ENCODE results near the gene KCND2.
"Not testable (repeated sequence)": the region's sequence is repeated elsewhere in the genome, so short reads cannot be mapped to it uniquely, and the experiment has no call there.

Gene KCND2

DNA sequence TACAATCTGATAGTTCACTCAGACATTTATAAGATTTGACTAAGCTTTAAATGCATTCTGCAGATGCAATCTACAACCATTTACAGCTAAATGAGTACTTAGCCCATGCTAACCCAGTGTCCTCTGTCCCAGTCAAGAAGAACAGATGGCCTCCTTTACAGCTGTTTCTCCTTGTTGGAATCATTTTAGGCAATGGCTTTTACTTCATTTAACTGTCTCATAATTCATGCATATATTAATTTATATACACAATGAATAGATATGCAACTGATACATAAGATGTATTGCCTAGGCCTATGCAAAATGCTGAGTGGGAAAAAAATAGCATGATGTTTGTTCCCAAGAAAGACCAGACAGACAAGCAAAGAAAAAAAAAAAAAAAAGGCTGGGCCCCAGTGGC lies 502.8 kb downstream of the KCND2 start:
- no peak for DNase-seq

GRCh38 chr7:120779078-120779477 lies 506.1 kb downstream of the KCND2 start:
- not testable (repeated sequence) for DNase-seq

- not testable (repeated sequence) for DNase-seq
Observed at GRCh38 chr7:120780451-120780850, 507.5 kb downstream of the KCND2 start.

DNA sequence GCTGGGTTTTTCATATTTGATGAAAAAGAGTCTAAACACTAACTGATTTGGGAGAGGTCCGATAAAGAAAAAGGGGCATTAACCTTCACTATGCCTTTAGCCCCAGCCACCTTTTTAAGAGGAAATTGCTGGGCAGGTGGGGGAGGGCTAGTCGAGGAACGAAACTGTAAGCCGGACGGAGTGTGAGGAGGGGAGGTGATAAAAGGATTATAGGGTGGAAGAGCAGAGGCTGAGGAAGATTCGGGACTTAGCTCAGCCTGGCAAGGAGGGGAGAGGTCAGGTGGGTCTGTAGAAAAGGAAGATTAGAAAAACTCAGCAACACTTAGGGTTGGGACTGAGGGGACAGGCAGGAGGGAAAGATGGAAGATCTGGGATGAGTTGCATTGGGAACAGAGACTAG lies 508.0 kb downstream of the KCND2 start:
- DNase-seq, result no peak

- not testable (repeated sequence) for DNase-seq
Observed at GRCh38 chr7:120781924-120782323, 508.9 kb downstream of the KCND2 start.

DNA sequence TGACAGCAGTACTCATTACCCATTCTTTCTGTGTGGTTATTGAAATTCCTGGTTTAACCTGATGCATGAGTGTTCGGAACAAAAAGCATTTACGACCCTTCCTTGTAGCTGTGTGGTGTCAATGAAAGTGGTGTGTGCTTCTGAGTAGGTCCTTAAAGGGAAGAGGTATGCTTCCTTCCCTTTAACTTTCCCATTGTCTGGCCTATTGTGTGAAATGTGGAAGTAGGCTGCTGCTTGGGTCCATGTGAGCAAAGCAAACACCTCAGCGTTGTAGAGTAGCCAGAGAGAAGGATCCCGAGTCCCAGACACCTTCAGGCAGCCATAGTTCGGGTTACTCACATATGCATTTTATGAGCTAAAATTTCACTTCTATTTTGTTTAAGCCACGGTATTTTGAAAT lies 510.3 kb downstream of the KCND2 start:
- DNase-seq, result no peak

GRCh38 chr7:120783721-120784120 lies 510.7 kb downstream of the KCND2 start:
- DNase-seq, result no peak

GRCh38 chr7:120785095-120785494 lies 512.1 kb downstream of the KCND2 start:
- no peak for DNase-seq

DNA sequence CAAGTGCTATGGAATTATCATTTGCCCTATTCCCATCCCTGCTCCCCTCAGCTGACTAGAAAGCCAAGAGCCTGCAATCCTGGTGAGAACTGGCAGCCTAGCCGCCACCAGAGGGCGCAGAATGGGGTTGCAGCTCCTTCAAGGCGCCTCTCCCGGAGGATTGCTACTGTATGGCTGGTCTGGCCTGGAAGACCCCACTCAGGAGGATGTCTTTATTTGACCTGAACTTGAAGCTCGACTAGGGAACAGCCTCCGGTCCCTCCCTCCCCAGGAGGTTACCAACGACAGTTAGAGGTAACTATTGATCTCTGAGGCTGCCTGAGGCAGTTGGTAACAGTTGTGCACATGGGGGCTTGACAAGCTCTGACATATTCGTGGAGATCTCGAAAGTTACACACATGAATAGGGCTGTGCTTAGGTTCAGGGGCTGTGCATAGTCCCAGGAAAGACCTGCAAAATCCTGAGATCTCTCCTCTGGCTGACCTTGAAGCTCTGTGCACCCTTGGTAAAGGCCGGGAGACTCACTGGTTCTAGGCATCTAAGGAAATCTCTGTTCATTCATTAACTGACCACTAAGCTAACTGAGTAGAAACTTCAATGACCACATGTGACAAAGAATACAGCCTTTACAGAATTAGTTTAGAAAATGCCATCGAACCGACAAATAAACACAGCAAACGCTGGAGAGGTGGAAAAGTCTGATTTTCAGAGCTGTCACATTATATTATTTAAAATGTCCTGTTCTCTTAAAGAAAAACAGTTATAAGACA lies 519.3 kb downstream of the KCND2 start:
- DNase-seq, result peak; percentile 14 to 21

DNA sequence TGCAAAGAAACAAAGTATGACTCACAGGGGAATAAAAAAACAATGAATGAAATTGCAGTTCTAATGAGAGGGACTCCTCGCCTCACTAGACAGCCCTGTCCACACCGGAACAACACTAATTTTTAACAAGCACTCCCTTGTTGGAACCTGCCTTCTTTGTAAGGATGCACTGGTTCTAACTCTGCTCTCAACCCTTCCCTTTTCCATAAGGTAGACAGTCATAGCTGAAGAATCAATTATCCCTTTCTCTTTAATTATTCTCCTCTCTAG lies 519.8 kb downstream of the KCND2 start:
- DNase-seq, result no peak

- DNase-seq, result no peak
Observed at GRCh38 chr7:120793213-120793936, 520.4 kb downstream of the KCND2 start.

DNA sequence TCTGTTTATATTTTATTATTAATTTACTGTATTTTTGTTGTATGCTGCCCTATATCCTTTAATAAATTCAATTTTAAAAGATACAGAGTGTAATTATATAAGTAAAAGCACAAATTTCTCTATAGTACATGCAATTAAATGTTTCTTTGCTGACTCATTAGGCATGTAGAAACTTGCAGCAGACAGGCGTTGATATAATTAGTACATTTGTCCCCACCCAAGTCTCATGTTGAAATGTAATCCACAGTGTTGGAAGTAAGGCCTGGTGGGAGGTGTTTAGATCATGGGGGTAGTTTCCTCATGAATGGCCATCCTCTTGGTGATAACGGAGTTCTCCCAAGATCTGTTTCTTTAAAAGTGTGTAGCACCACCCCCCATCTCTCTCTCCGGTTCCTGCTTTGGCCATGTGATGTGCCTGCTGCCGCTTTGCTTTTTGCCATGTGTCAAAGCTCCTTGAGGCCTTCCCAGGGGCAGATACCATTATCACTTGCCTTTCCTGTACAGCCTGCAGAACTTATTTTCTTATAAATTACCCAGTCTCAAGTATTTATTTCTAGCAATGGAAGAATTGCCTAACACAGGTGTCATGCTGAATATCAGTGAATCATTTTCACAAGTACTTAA lies 521.2 kb downstream of the KCND2 start:
- no peak for DNase-seq

- no peak for DNase-seq
Observed at GRCh38 chr7:120797026-120797645, 524.2 kb downstream of the KCND2 start.

- no peak for DNase-seq
Observed at GRCh38 chr7:120799147-120799546, 526.2 kb downstream of the KCND2 start.

All from bone marrow (tissue), 2 donors.